ENCODE data around the gene MPRIP.

DNA sequence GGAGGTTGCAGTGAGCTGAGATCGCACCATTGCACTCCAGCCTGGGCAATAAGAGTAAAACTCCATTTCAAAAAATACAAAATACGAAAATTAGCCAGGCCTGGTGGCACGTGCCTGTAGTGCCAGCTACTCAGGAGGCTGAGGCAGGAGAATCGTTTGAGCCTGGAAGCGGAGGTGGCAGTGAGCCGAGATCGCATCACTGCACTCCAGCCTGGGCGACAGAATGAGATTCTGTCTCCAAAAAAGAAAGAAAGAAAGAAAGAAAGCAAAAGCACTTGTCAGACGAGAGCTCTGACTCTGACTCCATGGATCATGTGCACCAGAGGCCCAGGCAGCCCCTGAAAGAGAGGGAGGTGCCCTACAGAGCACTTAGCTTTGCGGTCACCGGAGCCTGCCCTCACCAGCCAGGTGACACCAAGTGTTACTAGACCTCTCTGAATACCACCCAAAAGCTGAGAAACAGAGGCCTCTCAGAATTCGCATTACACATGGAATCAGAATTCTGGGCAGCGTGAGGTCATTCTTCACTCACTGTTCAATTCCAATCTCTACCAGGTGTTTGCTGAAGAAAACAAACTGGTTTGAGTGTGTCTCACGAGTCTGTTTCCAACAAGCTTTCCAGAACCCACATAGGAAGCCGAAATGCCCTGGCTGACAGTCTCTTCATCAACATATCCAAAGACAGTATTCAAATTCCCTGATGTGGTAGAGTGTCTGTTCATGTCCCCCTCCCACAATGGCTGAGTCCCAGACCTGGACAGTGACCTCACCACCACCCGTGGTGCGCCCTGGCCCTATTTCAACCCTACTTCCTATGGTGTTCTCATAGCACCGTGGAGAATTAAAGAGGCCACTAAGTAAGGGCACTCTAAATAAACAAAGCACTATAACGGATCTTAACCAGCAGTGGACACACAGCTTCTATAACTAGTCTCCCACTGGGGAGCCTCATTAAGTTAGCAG lies 193.2 kb downstream of the MPRIP start:
- TF ChIP-seq, protein P1, sequence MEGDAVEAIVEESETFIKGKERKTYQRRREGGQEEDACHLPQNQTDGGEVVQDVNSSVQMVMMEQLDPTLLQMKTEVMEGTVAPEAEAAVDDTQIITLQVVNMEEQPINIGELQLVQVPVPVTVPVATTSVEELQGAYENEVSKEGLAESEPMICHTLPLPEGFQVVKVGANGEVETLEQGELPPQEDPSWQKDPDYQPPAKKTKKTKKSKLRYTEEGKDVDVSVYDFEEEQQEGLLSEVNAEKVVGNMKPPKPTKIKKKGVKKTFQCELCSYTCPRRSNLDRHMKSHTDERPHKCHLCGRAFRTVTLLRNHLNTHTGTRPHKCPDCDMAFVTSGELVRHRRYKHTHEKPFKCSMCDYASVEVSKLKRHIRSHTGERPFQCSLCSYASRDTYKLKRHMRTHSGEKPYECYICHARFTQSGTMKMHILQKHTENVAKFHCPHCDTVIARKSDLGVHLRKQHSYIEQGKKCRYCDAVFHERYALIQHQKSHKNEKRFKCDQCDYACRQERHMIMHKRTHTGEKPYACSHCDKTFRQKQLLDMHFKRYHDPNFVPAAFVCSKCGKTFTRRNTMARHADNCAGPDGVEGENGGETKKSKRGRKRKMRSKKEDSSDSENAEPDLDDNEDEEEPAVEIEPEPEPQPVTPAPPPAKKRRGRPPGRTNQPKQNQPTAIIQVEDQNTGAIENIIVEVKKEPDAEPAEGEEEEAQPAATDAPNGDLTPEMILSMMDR (IDR thresholded peaks at IDR 0.05) = no peak
- no peak for TF ChIP-seq POLR2A (IDR thresholded peaks at IDR 0.05)

Measured in Peyer's patch (tissue), 4 donors.